Mesothelial cell of epicardium (in vitro differentiated cells): ENCODE measurements around the gene HDAC9. TPM values are rescaled to one million over a fixed set of nuclear protein-coding genes. Genes with fewer than 3 reads are reported as not detected.

Experiments used
- DNase-seq, 2 experiments: peaks; one replicate each; pipeline ENCODE4 v3.0.0; 2021; ENCODE audit warnings: low spot score in 2 of 2; ENCODE audit not compliant: unreplicated experiment in 2 of 2
- H3K27ac Mint-ChIP-seq: 2 replicates; pipeline ENCODE4 v1.8.0; 2021; ENCODE audit warnings: mixed read lengths
- H3K27me3 Mint-ChIP-seq: 2 replicates; pipeline ENCODE4 v1.8.0; 2021; ENCODE audit warnings: low read depth, mixed read lengths
- H3K36me3 Mint-ChIP-seq: 2 replicates; pipeline ENCODE4 v1.8.0; 2021; ENCODE audit warnings: mixed read lengths
- H3K4me1 Mint-ChIP-seq: 2 replicates; pipeline ENCODE4 v1.8.0; 2021; ENCODE audit warnings: mixed read lengths
- H3K4me3 Mint-ChIP-seq: 2 replicates; pipeline ENCODE4 v1.8.0; 2021; ENCODE audit warnings: mild to moderate bottlenecking, moderate library complexity, mixed read lengths
- H3K9me3 Mint-ChIP-seq: 2 replicates; pipeline ENCODE4 v1.8.0; 2021; ENCODE audit warnings: mixed read lengths
- CTCF ChIP-seq: fragments of 200-600 bp; sonication (generic); IDR thresholded peaks from one replicate; pipeline ENCODE4 v1.5.0; 2021; ENCODE audit warnings: antibody characterized with exemption; ENCODE audit not compliant: unreplicated experiment
- total RNA-seq: library from RNA; stranded (reverse); gene quantifications from 3 replicates; pipeline ENCODE4 v1.2.1, GENCODE V29; 2021

The HDAC9 gene
- total RNA-seq, 1 donor from 2014 or later: 37.4 TPM

DNA sequence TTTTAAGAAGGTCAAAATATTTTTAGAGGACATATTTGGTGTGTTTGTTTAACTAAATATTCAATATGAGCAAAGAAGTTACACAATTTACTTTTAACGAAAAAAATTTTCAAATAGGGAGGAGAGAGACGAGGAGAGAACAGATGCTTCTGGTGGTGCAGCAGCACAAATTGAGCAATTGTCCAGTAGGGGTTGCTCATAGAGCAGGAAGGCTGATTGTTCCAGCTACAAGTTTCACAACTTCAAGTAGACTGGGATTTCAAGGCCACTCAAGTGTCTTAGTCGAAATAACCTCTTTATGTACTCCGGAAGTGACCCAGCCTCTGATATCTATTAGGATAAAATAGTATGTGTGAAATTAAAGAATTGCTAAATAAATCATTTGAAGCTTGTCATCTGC, 197.9 kb downstream of the HDAC9 start:
- peaks cover 73% of the 10 kb centered on the region for H3K4me1 Mint-ChIP-seq
- TF ChIP-seq CTCF: no peak
- H3K27ac Mint-ChIP-seq: peak overlapping the region; percentile 81
- DNase-seq: no peak
- no peaks in the 10 kb centered on the region for H3K27me3 Mint-ChIP-seq
- H3K9me3 Mint-ChIP-seq: no peaks in the 10 kb centered on the region
- H3K4me3 Mint-ChIP-seq: peak overlapping the region; percentile 18
- no peaks in the 10 kb centered on the region for H3K36me3 Mint-ChIP-seq

DNA sequence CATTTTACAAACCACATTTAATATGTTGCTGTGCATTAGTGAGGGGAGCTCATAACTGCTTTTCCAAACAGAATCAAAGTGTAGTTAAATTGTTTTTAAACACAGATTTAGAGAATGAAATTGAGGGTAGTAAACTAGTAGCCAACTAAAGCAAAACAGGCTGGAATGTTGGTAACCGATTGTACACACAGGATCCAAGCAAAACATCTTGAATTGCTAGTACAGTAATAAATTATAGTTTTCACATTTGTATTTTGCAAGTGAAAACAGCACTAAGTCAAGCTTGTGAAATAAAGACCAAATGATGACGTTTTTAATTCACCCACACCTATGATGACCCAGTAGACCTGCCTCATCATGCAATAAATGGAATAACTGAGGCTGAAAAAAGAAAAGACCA, 198.3 kb downstream of the HDAC9 start:
- peaks cover 73% of the 10 kb centered on the region for H3K4me1 Mint-ChIP-seq
- TF ChIP-seq CTCF: no peak
- H3K9me3 Mint-ChIP-seq: no peaks in the 10 kb centered on the region
- no peak for DNase-seq
- H3K36me3 Mint-ChIP-seq: no peaks in the 10 kb centered on the region
- peak overlapping the region; percentile 81 for H3K27ac Mint-ChIP-seq
- peak overlapping the region; percentile 18 for H3K4me3 Mint-ChIP-seq
- no peaks in the 10 kb centered on the region for H3K27me3 Mint-ChIP-seq

GRCh38 chr7:18694484-18694883, 198.9 kb downstream of the HDAC9 start:
- Mint-ChIP-seq H3K9me3 (no peaks in the 10 kb centered on the region), H3K4me1 (peaks cover 67% of the 10 kb centered on the region), H3K36me3 (no peaks in the 10 kb centered on the region), H3K27me3 (no peaks in the 10 kb centered on the region), H3K27ac (peak overlapping the region; percentile 63), H3K4me3 (no peak overlapping the region)
- no peak for TF ChIP-seq CTCF
- no peak for DNase-seq

DNA sequence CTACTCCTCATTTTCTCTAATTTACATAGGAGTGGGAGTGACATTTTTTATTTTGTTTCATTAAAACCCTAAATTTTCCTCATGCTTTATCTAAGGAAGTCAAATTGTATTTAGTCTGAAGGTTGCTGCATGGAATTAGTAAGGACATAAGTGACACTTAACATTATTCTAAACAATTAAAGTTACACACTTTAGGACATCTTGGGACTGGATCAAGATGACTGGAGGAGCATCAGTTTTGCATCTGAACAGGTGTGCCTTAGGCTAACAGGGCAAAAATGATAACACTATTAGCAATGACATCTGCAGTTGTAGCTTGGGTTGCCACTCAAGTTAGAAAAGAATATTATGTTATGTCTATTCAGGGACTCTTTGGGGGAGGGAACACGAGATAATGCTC, 199.4 kb downstream of the HDAC9 start:
- Mint-ChIP-seq H3K36me3 (no peaks in the 10 kb centered on the region), H3K9me3 (no peaks in the 10 kb centered on the region), H3K27ac (no peak overlapping the region), H3K4me1 (peaks cover 63% of the 10 kb centered on the region), H3K4me3 (no peak overlapping the region), H3K27me3 (no peaks in the 10 kb centered on the region)
- DNase-seq: no peak
- TF ChIP-seq CTCF: no peak

GRCh38 chr7:18698258-18698734, 202.7 kb downstream of the HDAC9 start:
- H3K27ac Mint-ChIP-seq: peak overlapping the region; percentile 86
- DNase-seq: no peak
- H3K36me3 Mint-ChIP-seq: no peaks in the 10 kb centered on the region
- no peaks in the 10 kb centered on the region for H3K9me3 Mint-ChIP-seq
- peaks cover 36% of the 10 kb centered on the region for H3K4me1 Mint-ChIP-seq
- H3K27me3 Mint-ChIP-seq: no peaks in the 10 kb centered on the region
- H3K4me3 Mint-ChIP-seq: no peak overlapping the region
- no peak for TF ChIP-seq CTCF

- TF ChIP-seq CTCF: peak; percentile 28
- no peak for DNase-seq
Observed at GRCh38 chr7:18700147-18700546, 204.6 kb downstream of the HDAC9 start.

More at GRCh38 chr7:18700147-18700546, 204.6 kb downstream of the HDAC9 start:
- Mint-ChIP-seq H3K9me3 (peaks cover 4% of the 10 kb centered on the region), H3K27me3 (no peaks in the 10 kb centered on the region), H3K4me3 (no peak overlapping the region), H3K4me1 (peaks cover 18% of the 10 kb centered on the region), H3K27ac (no peak overlapping the region), H3K36me3 (peaks cover 3% of the 10 kb centered on the region)
